Body of pancreas (tissue), 4 donors: ENCODE results near the gene ADGRE1. TPM values are rescaled to one million over a fixed set of nuclear protein-coding genes. Genes with fewer than 3 reads are reported as not detected.

Source experiments
- ATAC-seq: fragments of 150-250 bp; one replicate; pipeline ENCODE4 v1.9.1; 2016
- DNase-seq, 4 donors: peaks; one replicate each; pipeline ENCODE4 v3.0.0-alpha.2; 2019
- H3K27ac ChIP-seq, 4 donors: fragments of 200-600 bp; sonication (generic); 1 replicate in 3 of 4; 2 replicates in 1 of 4; pipeline versions ENCODE4 v1.5.1 to v1.6.1; 2016 to 2019; ENCODE audit warnings: mild to moderate bottlenecking in 1 of 4, mixed read lengths in 1 of 4, moderate library complexity in 1 of 4
- H3K27me3 ChIP-seq, 2 donors: fragments of 200-600 bp; sonication (generic); one replicate each; pipeline ENCODE4 v1.6.0; 2016; ENCODE audit warnings: mild to moderate bottlenecking in 1 of 2
- H3K36me3 ChIP-seq, 2 donors: fragments of 200-600 bp; sonication (generic); replicated peaks in 1 of 2; 2 replicates each; pipeline ENCODE4 v1.5.1; 2016; ENCODE audit warnings: low read depth in 2 of 2; ENCODE audit not compliant: insufficient read depth in 1 of 2
- H3K4me1 ChIP-seq: fragments of 200-600 bp; sonication (generic); one replicate; pipeline ENCODE4 v1.6.0; 2016
- H3K4me3 ChIP-seq, 2 donors: fragments of 200-600 bp; sonication (generic); 1 replicate in 1 of 2; 2 replicates in 1 of 2; pipeline ENCODE4 v1.5.1; 2016 to 2019
- H3K9me3 ChIP-seq, 3 donors: fragments of 200-600 bp; sonication (generic); 1 replicate in 2 of 3; 2 replicates in 1 of 3; pipeline ENCODE4 v1.5.1; 2016
- POLR2A ChIP-seq, 3 donors: fragments of 450-650 bp; IDR thresholded peaks; one replicate each; pipeline ENCODE4 v1.6.1; 2016; ENCODE audit warnings: antibody characterized with exemption in 3 of 3, mild to moderate bottlenecking in 2 of 3
- WGBS, 2 donors: methylation state at CpG; one replicate each; pipeline ENCODE4 v1.1.5; 2017; 5-methylcytosine and 5-hydroxymethylcytosine counted together
- intact Hi-C: fragments of 100-400 bp; cut with DNase I; formaldehyde crosslinking; loops from one replicate; pipeline ENCODE4 v1.15.1; 2023
- total RNA-seq, 2 donors: library from RNA; depleted of rRNA; stranded (reverse); fragments of >200 nt; gene quantifications; one replicate each; pipeline ENCODE4 v1.1.0, GENCODE V29; 2016
- TF ChIP-seq, protein P1 (sequence below), 7 experiments: fragments of 450-650 bp in 4 of 7; fragments of 200-600 bp in 3 of 7; sonication (generic) in 3 of 7; IDR thresholded peaks; one replicate each; pipeline ENCODE4 v1.5.1; 2016 to 2019; ENCODE audit warnings: antibody characterized with exemption in 7 of 7

The ADGRE1 gene, protein sequence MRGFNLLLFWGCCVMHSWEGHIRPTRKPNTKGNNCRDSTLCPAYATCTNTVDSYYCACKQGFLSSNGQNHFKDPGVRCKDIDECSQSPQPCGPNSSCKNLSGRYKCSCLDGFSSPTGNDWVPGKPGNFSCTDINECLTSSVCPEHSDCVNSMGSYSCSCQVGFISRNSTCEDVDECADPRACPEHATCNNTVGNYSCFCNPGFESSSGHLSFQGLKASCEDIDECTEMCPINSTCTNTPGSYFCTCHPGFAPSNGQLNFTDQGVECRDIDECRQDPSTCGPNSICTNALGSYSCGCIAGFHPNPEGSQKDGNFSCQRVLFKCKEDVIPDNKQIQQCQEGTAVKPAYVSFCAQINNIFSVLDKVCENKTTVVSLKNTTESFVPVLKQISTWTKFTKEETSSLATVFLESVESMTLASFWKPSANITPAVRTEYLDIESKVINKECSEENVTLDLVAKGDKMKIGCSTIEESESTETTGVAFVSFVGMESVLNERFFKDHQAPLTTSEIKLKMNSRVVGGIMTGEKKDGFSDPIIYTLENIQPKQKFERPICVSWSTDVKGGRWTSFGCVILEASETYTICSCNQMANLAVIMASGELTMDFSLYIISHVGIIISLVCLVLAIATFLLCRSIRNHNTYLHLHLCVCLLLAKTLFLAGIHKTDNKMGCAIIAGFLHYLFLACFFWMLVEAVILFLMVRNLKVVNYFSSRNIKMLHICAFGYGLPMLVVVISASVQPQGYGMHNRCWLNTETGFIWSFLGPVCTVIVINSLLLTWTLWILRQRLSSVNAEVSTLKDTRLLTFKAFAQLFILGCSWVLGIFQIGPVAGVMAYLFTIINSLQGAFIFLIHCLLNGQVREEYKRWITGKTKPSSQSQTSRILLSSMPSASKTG
- under 1 TPM in 1 of 2 donors, not detected in 1; 0.26 TPM for total RNA-seq

GRCh38 chr19:6887316-6887715 lies at the start of gene ADGRE1:
Gene ADGRE1, plus strand, starts transcription at chr19:6887579. Its CDS starts 30 bp downstream, at chr19:6887609.
- Histone ChIP-seq H3K9me3 (no peaks in the 10 kb centered on the region), H3K27ac (no peak within 1 kb of the TSS)
- ATAC-seq = no peak

GRCh38 chr19:6838062-6838655 lies 49.2 kb upstream of the ADGRE1 start:
- H3K27me3 ChIP-seq = no peaks in the 10 kb centered on the region
- no peaks in the 10 kb centered on the region for H3K4me1 ChIP-seq
- WGBS, 2 donors = 71 to 73% methylated on average over 3 of the region's 3 CpGs
- DNase-seq (no peak), ATAC-seq (no peak)
- TF ChIP-seq POLR2A (IDR thresholded peaks at IDR 0.05) = no peak
- TF ChIP-seq, protein P1, sequence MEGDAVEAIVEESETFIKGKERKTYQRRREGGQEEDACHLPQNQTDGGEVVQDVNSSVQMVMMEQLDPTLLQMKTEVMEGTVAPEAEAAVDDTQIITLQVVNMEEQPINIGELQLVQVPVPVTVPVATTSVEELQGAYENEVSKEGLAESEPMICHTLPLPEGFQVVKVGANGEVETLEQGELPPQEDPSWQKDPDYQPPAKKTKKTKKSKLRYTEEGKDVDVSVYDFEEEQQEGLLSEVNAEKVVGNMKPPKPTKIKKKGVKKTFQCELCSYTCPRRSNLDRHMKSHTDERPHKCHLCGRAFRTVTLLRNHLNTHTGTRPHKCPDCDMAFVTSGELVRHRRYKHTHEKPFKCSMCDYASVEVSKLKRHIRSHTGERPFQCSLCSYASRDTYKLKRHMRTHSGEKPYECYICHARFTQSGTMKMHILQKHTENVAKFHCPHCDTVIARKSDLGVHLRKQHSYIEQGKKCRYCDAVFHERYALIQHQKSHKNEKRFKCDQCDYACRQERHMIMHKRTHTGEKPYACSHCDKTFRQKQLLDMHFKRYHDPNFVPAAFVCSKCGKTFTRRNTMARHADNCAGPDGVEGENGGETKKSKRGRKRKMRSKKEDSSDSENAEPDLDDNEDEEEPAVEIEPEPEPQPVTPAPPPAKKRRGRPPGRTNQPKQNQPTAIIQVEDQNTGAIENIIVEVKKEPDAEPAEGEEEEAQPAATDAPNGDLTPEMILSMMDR (IDR thresholded peaks at IDR 0.05) = no peak
- no peaks in the 10 kb centered on the region for H3K36me3 ChIP-seq
- no peak overlapping the region for H3K4me3 ChIP-seq
- no peak overlapping the region for H3K27ac ChIP-seq
- no peaks in the 10 kb centered on the region for H3K9me3 ChIP-seq
- intact Hi-C loops = no loop called here

More at GRCh38 chr19:6887316-6887715, at the start of gene ADGRE1:
- H3K4me1 ChIP-seq = no peaks in the 10 kb centered on the region
- intact Hi-C loops = no loop called here
- peak in 1 of 4 donors; percentile 44 for DNase-seq
- 57 to 61% methylated on average over 4 of the region's 4 CpGs for WGBS, 2 donors
- no peak within 1 kb of the TSS for H3K4me3 ChIP-seq
- no peaks in the 10 kb centered on the region for H3K27me3 ChIP-seq
- H3K36me3 ChIP-seq = no peaks in the 10 kb centered on the region
- no peak for TF ChIP-seq POLR2A (IDR thresholded peaks at IDR 0.05)
- TF ChIP-seq, protein P1 (IDR thresholded peaks at IDR 0.05) = no peak

GRCh38 chr19:6842871-6843607 lies 44.3 kb upstream of the ADGRE1 start:
- no peaks in the 10 kb centered on the region for H3K9me3 ChIP-seq
- ATAC-seq (no peak), DNase-seq (no peak)
- TF ChIP-seq, protein P1 (IDR thresholded peaks at IDR 0.05) = no peak
- TF ChIP-seq POLR2A (IDR thresholded peaks at IDR 0.05) = no peak
- H3K4me3 ChIP-seq = no peak overlapping the region
- no peak overlapping the region for H3K27ac ChIP-seq
- H3K36me3 ChIP-seq = no peaks in the 10 kb centered on the region
- intact Hi-C loops = no loop called here
- H3K27me3 ChIP-seq = no peaks in the 10 kb centered on the region
- 58 to 66% methylated on average over 5 of the region's 5 CpGs for WGBS, 2 donors
- no peaks in the 10 kb centered on the region for H3K4me1 ChIP-seq

- no peak for ATAC-seq
- Histone ChIP-seq H3K4me1 (no peaks in the 10 kb centered on the region), H3K36me3 (no peaks in the 10 kb centered on the region), H3K4me3 (no peak overlapping the region), H3K27ac (no peak overlapping the region), H3K9me3 (no peaks in the 10 kb centered on the region), H3K27me3 (no peaks in the 10 kb centered on the region)
- no peak for DNase-seq
- no peak for TF ChIP-seq POLR2A (IDR thresholded peaks at IDR 0.05)
- TF ChIP-seq, protein P1 (IDR thresholded peaks at IDR 0.05) = no peak
- intact Hi-C loops = no loop called here
- WGBS, 2 donors = 86 to 90% methylated on average over 9 to 11 of the region's 11 CpGs
Measured at GRCh38 chr19:6847828-6848200, 39.6 kb upstream of the ADGRE1 start.
